ENCODE data around the gene KIF24.
A peak's percentile ranks its signal among the peaks of the same experiment; 100 is the strongest.
"Not testable (repeated sequence)": the region's sequence is repeated elsewhere in the genome, so short reads cannot be mapped to it uniquely, and the experiment has no call there.

Gene KIF24, protein sequence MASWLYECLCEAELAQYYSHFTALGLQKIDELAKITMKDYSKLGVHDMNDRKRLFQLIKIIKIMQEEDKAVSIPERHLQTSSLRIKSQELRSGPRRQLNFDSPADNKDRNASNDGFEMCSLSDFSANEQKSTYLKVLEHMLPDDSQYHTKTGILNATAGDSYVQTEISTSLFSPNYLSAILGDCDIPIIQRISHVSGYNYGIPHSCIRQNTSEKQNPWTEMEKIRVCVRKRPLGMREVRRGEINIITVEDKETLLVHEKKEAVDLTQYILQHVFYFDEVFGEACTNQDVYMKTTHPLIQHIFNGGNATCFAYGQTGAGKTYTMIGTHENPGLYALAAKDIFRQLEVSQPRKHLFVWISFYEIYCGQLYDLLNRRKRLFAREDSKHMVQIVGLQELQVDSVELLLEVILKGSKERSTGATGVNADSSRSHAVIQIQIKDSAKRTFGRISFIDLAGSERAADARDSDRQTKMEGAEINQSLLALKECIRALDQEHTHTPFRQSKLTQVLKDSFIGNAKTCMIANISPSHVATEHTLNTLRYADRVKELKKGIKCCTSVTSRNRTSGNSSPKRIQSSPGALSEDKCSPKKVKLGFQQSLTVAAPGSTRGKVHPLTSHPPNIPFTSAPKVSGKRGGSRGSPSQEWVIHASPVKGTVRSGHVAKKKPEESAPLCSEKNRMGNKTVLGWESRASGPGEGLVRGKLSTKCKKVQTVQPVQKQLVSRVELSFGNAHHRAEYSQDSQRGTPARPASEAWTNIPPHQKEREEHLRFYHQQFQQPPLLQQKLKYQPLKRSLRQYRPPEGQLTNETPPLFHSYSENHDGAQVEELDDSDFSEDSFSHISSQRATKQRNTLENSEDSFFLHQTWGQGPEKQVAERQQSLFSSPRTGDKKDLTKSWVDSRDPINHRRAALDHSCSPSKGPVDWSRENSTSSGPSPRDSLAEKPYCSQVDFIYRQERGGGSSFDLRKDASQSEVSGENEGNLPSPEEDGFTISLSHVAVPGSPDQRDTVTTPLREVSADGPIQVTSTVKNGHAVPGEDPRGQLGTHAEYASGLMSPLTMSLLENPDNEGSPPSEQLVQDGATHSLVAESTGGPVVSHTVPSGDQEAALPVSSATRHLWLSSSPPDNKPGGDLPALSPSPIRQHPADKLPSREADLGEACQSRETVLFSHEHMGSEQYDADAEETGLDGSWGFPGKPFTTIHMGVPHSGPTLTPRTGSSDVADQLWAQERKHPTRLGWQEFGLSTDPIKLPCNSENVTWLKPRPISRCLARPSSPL (N-terminal part only)

DNA sequence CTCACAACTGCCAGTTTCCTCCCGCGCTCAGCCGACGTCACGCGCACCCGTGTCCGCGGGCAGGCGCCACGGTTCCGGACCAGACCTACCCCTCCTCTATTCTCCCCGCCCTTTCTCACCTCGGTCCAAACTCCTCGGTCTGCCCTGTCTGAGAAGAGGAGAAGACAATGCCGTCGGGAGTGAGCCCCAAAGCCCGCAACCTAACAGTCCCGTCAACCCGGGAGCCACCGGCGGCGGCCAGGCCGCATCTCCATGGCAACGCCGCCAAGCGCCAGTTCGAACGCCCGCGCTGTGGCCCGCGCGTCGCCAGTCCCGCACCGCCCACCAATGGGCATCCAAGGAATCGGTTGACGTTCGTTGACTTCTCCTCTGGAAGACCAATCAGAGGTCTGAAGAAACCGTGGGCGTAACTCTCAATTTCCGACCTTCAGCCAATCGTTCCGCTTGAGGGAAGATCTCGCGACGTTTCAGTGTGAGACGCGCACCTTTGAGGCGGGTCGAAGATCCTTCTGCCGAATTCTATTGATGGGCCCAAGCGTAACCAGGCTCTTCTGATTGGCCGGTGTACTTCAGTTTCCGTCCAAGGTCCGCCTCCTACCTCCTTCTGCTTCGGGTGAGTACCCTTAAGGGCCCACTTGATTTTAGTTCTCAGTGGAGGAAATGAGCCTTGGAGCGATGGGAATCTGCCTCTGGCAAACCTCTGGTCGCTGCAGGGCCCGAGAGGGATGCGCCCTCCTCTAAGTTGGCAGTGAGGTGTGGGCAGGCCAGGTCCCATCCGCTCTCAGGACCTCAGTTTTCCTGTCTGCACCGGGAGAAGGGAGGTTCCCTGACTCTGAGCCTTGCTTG is at the start of gene KIF24, which contains the start of gene NUDT2:
KIF24 (minus strand) TSS at position 282 of the 846 bp plus-strand sequence. CDS start 17,922 bp downstream, outside the sequence.
NUDT2 (plus strand) TSS at position 583 of the 846 bp plus-strand sequence. CDS start 9,471 bp downstream, outside the sequence.
- peak; percentile 93 for DNase-seq (ENCODE audit: low read depth)

DNA sequence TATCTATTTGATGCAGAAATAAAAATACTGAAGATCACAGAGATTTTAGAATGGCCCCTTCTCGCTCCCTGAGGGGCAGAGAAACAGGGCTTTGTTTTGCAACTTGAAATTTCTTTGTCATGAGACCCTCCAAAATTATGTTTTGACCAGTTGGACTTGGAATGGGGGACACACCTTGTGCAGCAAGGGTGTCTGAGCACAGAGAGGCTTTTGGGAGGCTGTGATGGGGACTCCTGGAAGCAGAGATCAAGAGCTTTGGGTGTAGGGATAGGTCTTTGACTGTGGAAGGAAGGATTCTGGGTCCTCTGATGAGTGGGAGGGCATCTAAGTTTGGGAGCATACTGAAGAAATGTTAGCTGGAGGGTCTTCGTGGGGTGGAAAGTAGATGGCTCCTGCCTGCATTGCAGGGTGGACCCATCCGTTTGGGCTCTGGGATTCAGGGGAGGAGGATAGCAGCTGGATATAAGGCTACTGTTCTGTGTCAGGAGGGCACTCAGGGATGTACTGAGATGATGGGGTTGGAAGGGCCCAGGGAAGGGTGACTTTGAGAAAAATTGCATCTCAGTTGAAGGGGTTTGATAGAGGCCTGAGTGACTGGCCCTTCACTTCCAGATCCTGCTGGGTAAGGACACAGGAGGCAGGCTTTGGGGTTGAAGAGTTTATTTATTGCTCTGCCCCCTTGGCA is 49.5 kb upstream of the KIF24 start:
- no peak for DNase-seq (ENCODE audit: low read depth)

DNA sequence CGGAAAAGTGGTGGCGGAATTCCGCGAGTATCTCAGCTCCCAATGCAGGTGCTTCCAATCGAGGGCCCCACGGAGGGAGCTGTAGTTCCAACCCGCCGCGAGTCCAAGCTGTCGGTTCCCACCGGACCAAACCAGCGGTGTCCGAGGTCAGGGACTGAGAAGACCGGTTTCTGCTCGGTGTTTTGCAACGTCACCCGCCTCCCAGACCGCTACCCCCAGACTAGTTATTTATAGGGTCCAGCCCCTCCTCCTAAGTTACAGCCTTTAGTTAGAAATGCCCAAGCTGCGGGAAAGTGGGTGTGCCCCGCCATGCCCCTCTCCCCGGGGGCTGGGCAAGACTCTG is 48.3 kb upstream of the KIF24 start:
- no peak for DNase-seq (ENCODE audit: low read depth)

DNA sequence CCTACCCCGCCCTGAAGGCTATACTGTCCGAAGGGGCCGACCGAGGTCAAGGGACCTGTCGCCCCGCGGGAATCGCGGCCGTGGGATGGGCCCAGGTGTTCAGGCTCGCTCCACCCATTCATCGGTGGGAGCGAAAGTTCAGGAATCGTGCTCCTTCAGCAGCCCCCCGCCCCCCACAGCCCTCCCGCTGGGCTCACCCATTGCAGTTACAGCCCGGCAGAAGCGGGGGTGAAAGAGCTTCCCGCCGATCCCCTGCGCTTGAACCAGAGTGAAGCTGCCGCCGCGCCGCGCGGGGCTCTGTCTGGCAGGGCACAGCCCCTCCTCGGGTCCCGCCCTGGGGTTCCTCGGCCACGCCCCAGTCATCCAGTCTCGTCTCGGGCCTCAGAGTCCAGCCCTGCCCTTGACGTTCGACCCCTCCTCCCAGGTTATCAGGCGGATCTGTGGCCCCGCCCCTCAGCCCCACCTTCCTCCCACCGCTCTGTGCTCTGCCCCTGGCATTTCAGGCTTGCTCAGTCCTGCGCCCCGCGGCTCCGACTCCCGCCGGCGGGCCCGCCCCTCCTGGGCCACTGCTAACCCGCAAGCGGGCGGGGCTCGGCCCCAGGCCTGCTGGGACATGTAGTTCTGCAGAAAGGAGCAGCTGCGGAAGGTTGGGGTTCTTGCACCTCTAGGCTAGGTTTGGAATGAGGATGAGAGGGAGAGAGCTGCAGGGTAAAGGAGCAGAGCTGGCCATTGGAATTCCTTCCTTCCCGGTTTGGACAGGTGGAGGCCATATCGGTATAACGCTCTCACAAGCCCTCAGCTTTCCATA is 47.7 kb upstream of the KIF24 start, which contains the start of gene MYORG:
MYORG (minus strand) TSS at position 303 of the 808 bp plus-strand sequence. CDS start 3,955 bp downstream, outside the sequence.
- peak; percentile 96 for DNase-seq (ENCODE audit: low read depth)

DNA sequence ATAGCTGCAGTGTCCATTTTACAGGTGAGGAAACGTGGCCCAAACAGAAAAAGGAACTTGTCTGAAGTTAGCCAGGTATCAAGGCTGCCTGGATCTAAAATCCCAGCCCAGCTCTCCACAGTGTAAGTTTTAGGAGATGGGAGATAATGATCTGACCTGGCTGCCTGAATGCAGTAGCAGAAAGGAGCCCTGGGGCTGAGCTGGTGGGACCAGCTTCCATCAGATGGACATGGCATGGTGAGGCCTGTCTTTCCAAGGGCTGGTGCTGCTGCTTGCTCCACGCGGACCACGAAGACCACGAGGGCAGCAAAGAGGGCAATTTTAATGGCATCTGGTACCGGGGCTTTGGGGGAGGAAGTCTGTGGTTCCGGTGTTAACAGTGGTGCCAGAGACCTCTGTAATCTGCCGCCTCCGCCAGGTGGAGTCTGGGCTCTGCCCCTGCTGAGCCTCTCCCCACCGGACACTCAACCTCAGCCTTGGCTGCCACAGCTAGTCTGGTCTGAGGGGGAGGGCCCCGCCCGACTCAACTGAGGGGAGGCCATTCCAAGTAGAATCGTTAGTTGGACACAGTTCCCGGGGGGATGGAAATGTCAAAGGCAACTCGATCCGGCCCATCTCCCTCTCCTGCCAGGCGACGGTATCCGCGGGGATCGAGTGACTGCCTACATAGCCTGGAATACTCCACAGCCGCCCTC is 47.0 kb upstream of the KIF24 start:
- peak; percentile 23 for DNase-seq (ENCODE audit: low read depth)

DNA sequence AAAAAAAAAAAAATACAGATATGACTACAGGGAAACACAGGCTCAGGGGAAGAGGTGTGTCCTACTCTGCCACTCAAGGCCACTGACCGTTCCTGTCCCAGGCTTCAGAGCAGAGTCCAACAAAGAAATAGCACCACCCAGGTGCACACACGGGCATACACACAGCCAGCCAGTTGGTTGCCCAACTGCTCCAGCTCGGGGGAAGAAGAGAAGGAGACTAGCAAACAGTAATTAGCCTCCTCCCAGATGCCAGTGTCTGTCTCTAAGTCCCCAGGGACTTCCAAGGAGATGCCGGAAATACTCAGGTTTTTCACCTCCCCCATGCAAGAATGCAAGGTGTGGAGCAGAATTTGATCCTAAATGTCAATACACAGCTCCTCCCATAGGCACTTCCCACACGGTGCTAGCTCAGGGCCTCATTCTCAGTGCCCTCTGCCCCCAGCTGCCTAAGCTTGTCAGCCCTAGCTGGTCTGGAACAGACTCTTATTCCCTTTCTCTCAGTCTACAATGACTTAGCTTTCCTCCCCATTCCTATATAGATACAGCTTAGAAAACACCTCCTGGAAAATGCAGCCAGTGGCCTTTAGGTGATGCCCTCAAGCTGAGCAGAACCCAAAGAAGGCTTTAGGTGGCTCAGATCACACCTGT is 46.0 kb upstream of the KIF24 start:
- no peak for DNase-seq (ENCODE audit: low read depth)

DNA sequence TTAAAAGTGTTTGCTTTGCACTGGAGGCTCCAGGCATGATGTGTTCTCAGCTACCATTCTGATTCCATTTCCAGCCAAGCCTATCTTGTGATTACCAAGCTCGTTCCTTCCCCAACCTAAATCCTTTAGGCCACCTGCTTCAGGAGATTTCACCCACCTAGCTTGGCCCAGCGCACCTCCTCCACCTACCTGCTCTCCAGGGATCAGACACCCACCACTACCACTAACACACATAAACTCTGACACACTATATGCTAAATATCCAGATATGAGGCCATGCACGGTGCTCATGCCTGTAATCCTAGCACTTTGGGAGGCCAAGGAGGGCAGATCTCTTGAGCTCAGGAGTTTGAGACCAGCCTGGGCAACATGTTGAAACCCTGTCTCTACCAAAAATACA is 45.3 kb upstream of the KIF24 start:
- no peak for DNase-seq (ENCODE audit: low read depth)

DNA sequence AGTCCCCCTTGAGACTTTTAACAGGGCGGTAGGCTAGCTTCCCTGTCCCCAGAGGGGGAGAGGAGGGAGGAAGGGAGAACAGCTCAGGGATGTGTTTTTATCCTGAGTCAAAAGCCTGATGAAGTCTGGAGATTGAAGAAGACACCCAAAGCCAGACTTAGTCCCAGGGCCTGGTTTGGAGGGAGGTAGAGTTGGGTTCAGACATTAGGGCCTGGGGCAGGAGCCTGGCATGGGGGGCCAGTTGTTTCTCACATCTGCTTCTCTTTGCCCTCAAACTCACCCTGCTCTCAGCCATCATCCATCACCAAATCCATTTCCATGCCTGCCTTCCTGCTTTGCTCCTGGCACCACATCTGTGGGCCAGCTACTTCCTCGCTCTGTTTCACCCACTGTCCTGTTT is 44.7 kb upstream of the KIF24 start:
- no peak for DNase-seq (ENCODE audit: low read depth)

DNA sequence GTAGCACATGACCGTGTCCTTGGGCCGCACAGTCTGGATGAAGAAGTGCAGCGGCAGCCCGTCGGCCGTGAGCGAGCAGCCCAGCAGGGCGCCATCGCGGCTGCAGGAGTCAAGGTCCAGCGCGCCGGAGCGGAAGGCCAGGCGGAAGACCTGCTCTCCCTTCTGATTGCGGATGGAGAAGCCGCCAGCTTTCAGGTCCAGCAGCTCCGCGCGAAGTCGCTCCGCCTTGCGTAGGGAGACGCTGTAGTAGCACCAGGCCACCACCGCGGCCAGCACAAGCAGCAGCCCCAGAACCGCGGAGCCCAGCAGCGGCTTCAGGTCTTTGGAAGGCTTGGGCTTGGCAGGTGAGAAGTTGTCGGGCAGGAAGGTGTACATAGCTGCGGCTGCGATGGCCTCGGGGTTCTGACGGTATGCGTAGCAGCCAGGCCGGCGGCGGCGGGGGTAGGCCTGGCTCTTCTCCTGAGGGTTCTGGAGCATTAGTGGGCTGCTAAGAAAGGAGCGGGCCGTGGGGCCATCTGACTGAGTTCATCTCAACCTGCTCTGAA is 43.5 kb upstream of the KIF24 start:
- no peak for DNase-seq (ENCODE audit: low read depth)

DNA sequence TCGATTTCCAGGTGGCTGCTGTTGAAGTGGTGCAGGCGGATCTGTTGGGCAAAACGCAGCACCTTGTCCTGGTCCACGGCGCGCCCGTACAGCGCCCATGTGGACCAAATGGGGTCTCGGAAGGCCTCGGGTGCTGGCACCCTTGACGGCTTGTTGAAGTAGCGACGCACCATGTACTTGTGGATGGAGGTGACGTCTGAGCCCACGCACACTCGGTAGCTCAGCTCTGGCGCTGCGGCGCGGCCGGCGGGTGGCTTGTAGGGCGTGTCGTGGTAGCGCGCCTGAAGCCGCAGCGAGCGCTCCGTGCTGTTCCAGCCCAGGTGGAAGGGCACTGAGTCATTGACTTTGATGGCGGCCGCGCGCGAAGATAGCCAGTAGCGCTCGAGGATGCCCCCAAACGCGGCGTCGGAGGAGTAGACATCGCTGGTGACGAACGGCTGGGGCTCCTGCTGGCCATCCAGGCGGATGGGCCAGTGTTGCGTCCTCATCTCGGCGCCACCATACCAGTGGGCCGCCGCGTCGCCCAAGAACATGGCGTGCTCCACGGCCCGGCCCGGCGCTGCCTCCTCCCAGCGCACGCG is 42.9 kb upstream of the KIF24 start:
- DNase-seq (ENCODE audit: low read depth) = no peak

DNA sequence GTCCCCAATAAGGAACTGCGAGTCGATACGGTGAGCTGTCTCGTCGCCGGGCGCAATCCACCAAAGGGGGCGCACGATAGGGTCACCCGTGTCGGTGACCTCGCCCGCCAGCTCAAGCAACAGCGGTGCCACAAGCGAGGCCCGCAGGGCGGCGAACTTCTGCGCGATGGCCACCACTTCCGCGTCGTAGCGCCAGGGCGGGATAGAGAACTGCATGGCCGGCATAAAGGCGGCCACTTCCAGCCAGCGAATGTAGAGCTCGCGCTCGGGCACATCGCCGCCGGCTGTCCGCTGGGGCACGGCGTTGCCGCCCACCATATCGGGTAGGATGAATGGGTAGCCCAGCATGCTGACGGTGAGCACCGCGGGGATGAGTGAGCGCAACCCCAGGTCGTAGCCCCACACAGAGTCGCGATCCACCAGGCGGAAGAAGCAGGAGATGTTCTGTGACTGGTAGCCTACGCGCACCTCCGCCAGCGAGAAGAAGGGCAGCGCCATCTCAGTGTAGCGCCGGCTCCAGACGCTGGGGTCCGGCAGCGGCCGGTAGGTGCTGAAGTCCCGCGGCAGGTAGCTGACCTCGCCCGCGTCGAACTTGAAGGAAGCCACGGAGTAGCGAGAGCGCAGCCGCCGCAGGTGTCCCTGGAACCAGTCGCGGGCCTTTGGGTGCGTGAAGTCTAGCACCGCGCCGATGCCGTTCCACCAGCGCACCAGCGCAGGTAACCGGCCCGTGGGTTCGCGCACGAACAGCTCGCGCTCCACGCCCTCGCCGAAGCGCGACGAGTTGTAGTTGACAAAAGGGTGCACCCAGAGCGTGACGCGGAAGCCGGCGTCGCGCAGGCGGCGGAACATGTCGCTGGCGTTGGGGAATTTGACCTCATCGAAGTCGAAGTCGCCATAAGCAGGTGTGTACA is 42.2 kb upstream of the KIF24 start:
- DNase-seq (ENCODE audit: low read depth) = no peak

DNA sequence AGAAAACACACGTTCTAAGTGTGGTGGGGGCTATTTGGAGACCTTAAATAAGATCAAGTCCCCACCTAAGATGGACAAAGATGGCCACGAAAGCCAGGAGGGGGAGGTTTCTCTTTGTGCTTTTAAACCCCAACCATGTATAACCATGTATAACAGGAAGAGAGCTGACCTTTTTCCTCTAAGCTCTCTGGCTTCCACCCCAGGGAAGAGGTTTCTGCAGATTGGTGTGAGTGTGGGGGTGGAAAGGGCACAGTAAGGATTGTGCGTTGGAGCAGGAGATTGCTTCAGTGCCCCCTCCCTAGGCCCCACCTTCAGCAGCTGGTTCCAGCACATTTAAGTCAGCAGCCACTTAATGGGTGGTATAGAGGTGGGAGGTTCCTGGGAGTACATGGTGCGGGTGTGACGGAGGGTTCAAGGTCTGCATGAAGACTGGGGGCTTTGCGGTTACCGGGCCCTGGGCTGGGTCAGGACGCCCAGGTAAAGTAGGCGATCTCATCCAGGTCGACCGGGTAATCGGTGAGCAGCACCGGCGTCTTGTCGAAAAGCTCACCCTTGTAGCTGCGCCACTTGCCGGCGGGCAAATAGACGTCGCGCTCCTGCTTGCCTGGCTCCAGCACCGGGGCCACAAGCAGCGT is 41.4 kb upstream of the KIF24 start:
- DNase-seq (ENCODE audit: low read depth) = no peak

DNA sequence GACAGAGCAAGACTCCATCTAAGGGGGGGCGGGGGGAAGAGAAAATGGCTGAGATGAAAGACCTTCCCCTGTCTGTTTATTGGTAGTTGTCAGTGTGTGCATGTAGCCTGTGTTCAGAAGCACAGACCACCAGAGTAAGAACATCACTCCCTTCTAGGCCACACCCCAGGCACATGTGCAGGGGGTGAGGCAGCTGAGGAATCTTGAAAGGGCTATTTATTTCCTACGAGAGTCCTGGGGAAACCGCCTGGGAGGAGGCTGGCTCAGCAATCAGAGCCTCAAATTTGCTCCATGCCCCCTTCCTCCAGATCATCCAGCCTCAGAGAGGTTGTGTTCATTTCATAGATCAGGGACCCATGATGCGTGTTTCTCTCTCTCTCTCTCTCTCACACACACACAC is 40.6 kb upstream of the KIF24 start:
- no peak for DNase-seq (ENCODE audit: low read depth)

DNA sequence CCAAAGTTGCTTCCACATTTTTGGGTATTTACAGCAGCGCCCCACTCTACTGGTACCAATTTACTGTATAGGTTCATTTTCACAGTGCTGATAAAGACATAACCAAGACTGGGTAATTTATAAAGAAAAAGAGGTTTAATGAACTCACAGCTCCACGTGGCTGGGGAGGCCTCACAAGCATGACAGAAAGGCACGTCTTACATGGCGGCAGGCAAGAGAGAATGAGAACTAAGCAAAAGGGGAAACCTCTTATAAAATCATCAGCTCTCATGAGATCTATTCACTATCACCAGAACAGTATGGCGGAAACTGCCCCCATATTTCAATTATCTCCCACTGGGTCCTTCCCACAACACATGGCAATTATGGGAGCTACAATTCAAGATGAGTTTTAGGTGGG is 39.7 kb upstream of the KIF24 start:
- DNase-seq (ENCODE audit: low read depth) = not testable (repeated sequence)

DNA sequence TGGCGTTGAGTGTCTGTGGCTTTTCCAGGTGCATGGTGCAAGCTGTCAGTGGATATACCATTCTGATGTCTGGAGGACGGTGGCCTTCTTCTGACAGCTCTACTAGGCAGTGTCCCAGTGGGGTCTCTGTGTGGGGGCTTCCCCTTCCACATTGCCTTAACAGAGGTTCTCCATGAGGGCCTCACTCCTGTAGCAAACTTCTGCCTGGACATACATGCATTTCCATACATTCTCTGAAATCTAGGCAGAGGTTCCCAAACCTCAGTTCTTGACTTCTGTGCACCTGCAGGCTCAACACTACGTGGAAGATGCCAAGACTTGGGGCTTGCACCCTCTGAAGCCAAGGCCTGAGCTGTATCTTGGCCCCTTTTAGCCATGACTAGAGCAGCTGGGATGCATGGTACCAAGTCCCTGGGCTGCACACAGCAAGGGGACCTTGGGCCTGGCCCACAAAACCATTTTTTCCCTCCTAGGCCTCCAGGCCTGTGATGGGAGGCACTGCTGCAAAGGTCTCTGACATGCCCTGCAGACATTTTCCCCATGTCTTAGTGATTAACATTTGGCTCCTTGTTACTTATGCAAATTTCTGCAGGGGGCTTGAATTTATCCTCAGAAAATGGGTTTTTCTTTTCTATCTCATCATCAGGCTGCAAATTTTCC is 38.8 kb upstream of the KIF24 start:
- DNase-seq (ENCODE audit: low read depth) = not testable (repeated sequence)

DNA sequence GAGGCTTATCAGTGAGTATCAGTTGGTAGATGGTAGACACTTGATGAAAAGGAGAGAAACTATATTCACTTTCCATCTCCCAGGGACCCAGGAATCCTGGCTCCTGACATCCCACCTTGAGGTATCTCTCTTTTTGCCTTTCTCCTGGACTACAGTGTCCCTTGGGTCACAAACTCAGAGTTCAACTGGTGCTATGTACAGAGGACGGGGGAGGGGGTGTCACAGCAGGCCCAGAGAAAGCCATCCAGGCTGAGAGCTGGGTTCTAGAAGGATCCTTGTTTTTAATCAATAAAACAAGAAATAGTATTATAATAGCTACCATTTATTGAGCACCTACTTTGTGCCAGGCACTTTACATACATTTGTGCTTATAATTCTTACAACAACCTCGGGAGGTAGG is 37.3 kb upstream of the KIF24 start:
- no peak for DNase-seq (ENCODE audit: low read depth)

Data from activated T-cell treated with anti-CD3 and anti-CD28 coated beads for 48 hours (primary cell).